Right atrium auricular region (tissue), 2 donors: ENCODE results near the gene ATXN7L3B. TPM values are rescaled to one million over a fixed set of nuclear protein-coding genes. Genes with fewer than 3 reads are reported as not detected.

Experiments
- DNase-seq: peaks from one replicate; pipeline ENCODE4 v3.0.0-alpha.2; 2019; ENCODE audit warnings: low spot score
- H3K27ac ChIP-seq, 2 donors: fragments of 200-600 bp; sonication (generic); 1 replicate in 1 of 2; 2 replicates in 1 of 2; pipeline ENCODE4 v1.5.1; 2016 to 2019
- H3K27me3 ChIP-seq, 2 donors: fragments of 200-600 bp; sonication (generic); one replicate each; pipeline versions ENCODE4 v1.5.1 to v1.6.0; 2017 to 2019
- H3K36me3 ChIP-seq: fragments of 200-600 bp; sonication (generic); one replicate; pipeline ENCODE4 v1.5.1; 2016
- H3K4me1 ChIP-seq, 2 donors: fragments of 200-600 bp; sonication (generic); one replicate each; pipeline versions ENCODE4 v1.5.1 to v1.6.0; 2017 to 2019
- H3K4me3 ChIP-seq, 2 donors: fragments of 200-600 bp; sonication (generic); 1 replicate in 1 of 2; 2 replicates in 1 of 2; pipeline ENCODE4 v1.5.1; 2017 to 2019; ENCODE audit warnings: mild to moderate bottlenecking in 1 of 2, moderate library complexity in 1 of 2
- H3K9me3 ChIP-seq, 2 donors: fragments of 200-600 bp; sonication (generic); one replicate each; pipeline ENCODE4 v1.5.1; 2019
- total RNA-seq, 2 donors: library from RNA; depleted of rRNA; stranded (reverse); fragments of >200 nt; gene quantifications; one replicate each; pipeline ENCODE4 v1.1.0, GENCODE V29; 2016
- TF ChIP-seq, protein P1 (sequence below), 2 donors: fragments of 200-600 bp; sonication (generic); IDR thresholded peaks; one replicate each; pipeline ENCODE4 v1.5.1; 2019; ENCODE audit warnings: antibody characterized with exemption in 2 of 2

The ATXN7L3B gene, protein sequence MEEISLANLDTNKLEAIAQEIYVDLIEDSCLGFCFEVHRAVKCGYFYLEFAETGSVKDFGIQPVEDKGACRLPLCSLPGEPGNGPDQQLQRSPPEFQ
- total RNA-seq = 10 to 100 TPM; 20.4 to 22.0 TPM

DNA sequence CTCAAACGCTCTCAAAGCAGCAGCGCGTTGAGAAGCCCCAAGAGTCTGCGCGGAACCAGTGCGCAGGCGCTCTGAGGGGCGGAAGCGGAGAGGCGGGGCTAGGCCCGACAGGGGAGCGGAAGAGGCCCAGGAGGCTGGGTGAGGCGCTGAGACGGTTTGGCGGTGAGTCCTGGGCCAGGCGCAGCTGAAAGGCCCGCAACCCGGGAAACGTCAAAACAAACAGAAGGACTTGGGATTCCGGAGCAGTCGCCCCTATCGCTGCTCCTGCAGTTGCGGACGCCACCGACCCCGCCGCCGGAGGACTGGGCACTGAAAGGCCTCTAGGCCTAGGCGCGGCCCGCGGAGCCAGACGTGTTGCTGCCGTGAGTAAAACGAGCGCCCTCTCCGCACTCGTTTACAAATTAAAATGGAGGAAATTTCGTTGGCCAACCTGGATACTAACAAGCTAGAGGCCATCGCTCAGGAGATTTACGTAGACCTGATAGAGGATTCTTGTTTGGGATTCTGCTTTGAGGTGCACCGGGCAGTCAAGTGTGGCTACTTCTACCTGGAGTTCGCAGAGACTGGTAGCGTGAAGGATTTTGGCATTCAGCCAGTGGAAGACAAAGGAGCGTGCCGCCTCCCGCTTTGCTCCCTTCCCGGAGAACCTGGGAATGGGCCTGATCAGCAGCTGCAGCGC is at the start of gene ATXN7L3B:
TSS of gene ATXN7L3B (plus strand) at position 129 of the 679 bp plus-strand sequence. CDS start at position 407, 278 bp downstream.
- H3K27ac ChIP-seq = peak within 1 kb of the TSS; percentile 91
- TF ChIP-seq, protein P1, sequence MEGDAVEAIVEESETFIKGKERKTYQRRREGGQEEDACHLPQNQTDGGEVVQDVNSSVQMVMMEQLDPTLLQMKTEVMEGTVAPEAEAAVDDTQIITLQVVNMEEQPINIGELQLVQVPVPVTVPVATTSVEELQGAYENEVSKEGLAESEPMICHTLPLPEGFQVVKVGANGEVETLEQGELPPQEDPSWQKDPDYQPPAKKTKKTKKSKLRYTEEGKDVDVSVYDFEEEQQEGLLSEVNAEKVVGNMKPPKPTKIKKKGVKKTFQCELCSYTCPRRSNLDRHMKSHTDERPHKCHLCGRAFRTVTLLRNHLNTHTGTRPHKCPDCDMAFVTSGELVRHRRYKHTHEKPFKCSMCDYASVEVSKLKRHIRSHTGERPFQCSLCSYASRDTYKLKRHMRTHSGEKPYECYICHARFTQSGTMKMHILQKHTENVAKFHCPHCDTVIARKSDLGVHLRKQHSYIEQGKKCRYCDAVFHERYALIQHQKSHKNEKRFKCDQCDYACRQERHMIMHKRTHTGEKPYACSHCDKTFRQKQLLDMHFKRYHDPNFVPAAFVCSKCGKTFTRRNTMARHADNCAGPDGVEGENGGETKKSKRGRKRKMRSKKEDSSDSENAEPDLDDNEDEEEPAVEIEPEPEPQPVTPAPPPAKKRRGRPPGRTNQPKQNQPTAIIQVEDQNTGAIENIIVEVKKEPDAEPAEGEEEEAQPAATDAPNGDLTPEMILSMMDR (IDR thresholded peaks at IDR 0.05) = no peak
- peak; percentile 90 for DNase-seq
- no peaks in the 10 kb centered on the region for H3K9me3 ChIP-seq
- H3K27me3 ChIP-seq = no peaks in the 10 kb centered on the region
- peak within 1 kb of the TSS; percentile 68 to 71 for H3K4me3 ChIP-seq
- no peaks in the 10 kb centered on the region for H3K36me3 ChIP-seq
- H3K4me1 ChIP-seq = peaks cover 0 to 38% of the 10 kb centered on the region in 2 donors

GRCh38 chr12:74488134-74488533 is 49.5 kb upstream of the ATXN7L3B start:
- Histone ChIP-seq H3K4me1 (no peaks in the 10 kb centered on the region), H3K4me3 (no peak overlapping the region), H3K36me3 (no peaks in the 10 kb centered on the region), H3K27me3 (no peaks in the 10 kb centered on the region), H3K27ac (no peak overlapping the region), H3K9me3 (no peaks in the 10 kb centered on the region)
- TF ChIP-seq, protein P1 (IDR thresholded peaks at IDR 0.05) = no peak
- no peak for DNase-seq

DNA sequence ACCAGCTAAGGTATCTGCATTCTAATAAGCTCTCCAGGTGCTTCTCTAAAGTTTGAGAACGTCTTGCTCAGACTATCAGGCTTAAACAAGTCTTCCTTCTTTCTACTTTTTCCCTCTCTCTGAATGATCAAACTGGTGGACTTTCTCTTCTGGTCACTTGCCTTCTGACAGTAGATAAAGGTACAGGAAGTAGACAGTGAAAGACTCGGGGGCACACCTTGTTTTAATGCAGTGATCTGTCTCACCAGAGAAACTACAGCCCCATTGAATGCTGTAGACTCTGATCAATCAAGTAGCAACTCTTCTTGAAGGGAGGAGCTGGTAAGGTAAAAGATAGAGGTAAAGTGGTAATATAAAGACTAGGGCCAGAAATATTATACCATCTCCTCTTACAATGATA is 48.1 kb upstream of the ATXN7L3B start:
- no peak for DNase-seq
- Histone ChIP-seq H3K27me3 (no peaks in the 10 kb centered on the region), H3K4me1 (no peaks in the 10 kb centered on the region), H3K4me3 (no peak overlapping the region), H3K9me3 (no peaks in the 10 kb centered on the region), H3K36me3 (no peaks in the 10 kb centered on the region), H3K27ac (no peak overlapping the region)
- TF ChIP-seq, protein P1 (IDR thresholded peaks at IDR 0.05) = no peak

DNA sequence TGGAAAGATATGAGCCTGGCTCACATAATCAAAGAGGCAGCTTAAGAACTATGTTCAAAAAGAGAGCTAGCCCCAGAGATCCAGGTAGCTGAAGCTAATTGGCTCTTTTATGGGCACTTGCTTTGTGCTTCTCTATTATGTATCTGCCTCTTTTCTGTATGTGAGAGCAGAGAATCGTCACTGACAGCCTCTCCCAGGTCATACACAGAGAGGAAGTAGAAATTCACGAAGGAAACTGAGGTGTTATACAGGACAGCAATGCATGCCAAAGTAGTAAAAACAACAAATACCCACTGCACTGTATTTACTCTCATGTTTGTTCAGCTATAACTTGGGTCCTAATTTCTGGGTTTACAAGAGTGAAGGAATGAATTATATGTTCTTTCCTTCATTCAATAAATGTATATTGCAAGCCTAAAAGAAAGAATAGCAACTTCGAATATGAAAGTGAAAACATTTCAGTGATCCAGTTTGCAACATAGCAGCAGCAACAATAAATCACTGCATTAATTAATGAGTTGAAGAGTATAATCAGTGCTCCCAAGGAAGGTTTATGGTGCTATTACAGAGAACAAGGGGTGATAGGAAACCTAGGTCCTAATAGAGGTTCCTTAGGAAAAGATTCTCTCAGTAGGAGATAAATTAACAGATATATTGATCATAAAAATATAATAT is 47.1 kb upstream of the ATXN7L3B start:
- DNase-seq = no peak

GRCh38 chr12:74491374-74491773 is 46.3 kb upstream of the ATXN7L3B start:
- H3K36me3 ChIP-seq = no peaks in the 10 kb centered on the region
- no peak for DNase-seq
- no peaks in the 10 kb centered on the region for H3K9me3 ChIP-seq
- no peaks in the 10 kb centered on the region for H3K4me1 ChIP-seq
- no peak overlapping the region for H3K4me3 ChIP-seq
- TF ChIP-seq, protein P1 (IDR thresholded peaks at IDR 0.05) = no peak
- H3K27ac ChIP-seq = no peak overlapping the region
- H3K27me3 ChIP-seq = no peaks in the 10 kb centered on the region

More for the DNA sequence above, 47.1 kb upstream of the ATXN7L3B start:
- Histone ChIP-seq H3K4me3 (no peak overlapping the region), H3K27me3 (no peaks in the 10 kb centered on the region), H3K9me3 (no peaks in the 10 kb centered on the region), H3K4me1 (no peaks in the 10 kb centered on the region), H3K27ac (no peak overlapping the region), H3K36me3 (no peaks in the 10 kb centered on the region)
- TF ChIP-seq, protein P1 (IDR thresholded peaks at IDR 0.05) = no peak
